CD4-positive, alpha-beta T cell treated with Interferon gamma for 1 hour (primary cell): ENCODE results near the gene PTGS1.
"Not testable (repeated sequence)": the region's sequence is repeated elsewhere in the genome, so short reads cannot be mapped to it uniquely, and the experiment has no call there.

Experiments used
- DNase-seq: peaks from one replicate; pipeline ENCODE4 v3.0.0-alpha.2; 2020

Gene PTGS1

GRCh38 chr9:122370869-122371755, at the start of gene PTGS1:
Gene PTGS1 (plus strand): TSS chr9:122371024. CDS start chr9:122371085, 61 bp downstream.
- DNase-seq: peak; percentile 29

GRCh38 chr9:122322553-122322952, 48.3 kb upstream of the PTGS1 start:
- DNase-seq: no peak

GRCh38 chr9:122324665-122325064, 46.2 kb upstream of the PTGS1 start:
- not testable (repeated sequence) for DNase-seq

- no peak for DNase-seq
These were observed 45.7 kb upstream of the PTGS1 start for GRCh38 chr9:122325124-122325523.

GRCh38 chr9:122327175-122327574, 43.6 kb upstream of the PTGS1 start:
- no peak for DNase-seq

GRCh38 chr9:122329597-122329996, 41.2 kb upstream of the PTGS1 start:
- DNase-seq: no peak

GRCh38 chr9:122330466-122330865, 40.4 kb upstream of the PTGS1 start:
- not testable (repeated sequence) for DNase-seq

GRCh38 chr9:122331523-122331927, 39.3 kb upstream of the PTGS1 start:
- no peak for DNase-seq

GRCh38 chr9:122332083-122332482, 38.7 kb upstream of the PTGS1 start:
- DNase-seq: no peak

GRCh38 chr9:122332644-122333043, 38.2 kb upstream of the PTGS1 start:
- no peak for DNase-seq

GRCh38 chr9:122333169-122333808, 37.5 kb upstream of the PTGS1 start:
- no peak for DNase-seq

GRCh38 chr9:122334916-122335315, 35.9 kb upstream of the PTGS1 start:
- DNase-seq: no peak

- no peak for DNase-seq
These were observed 34.6 kb upstream of the PTGS1 start for GRCh38 chr9:122336189-122336588.

- DNase-seq: no peak
These were observed 33.8 kb upstream of the PTGS1 start for GRCh38 chr9:122336866-122337555.

GRCh38 chr9:122337556-122337929, 33.3 kb upstream of the PTGS1 start:
- no peak for DNase-seq

- DNase-seq: no peak
These were observed 32.3 kb upstream of the PTGS1 start for GRCh38 chr9:122338536-122338935.

GRCh38 chr9:122338994-122339393, 31.8 kb upstream of the PTGS1 start:
- no peak for DNase-seq

- no peak for DNase-seq
These were observed 31.2 kb upstream of the PTGS1 start for GRCh38 chr9:122339579-122339978.

- no peak for DNase-seq
These were observed 30.7 kb upstream of the PTGS1 start for GRCh38 chr9:122340161-122340560.

- no peak for DNase-seq
These were observed 28.3 kb upstream of the PTGS1 start for GRCh38 chr9:122342323-122343050.

- DNase-seq: peak; percentile 6
These were observed 24.1 kb upstream of the PTGS1 start for GRCh38 chr9:122346478-122347347.
